ENCODE results near the gene RAB6B. TPM values are rescaled to one million over a fixed set of nuclear protein-coding genes. Genes with fewer than 3 reads are reported as not detected.
A peak's percentile ranks its signal among the peaks of the same experiment; 100 is the strongest.

RAB6B gene
- total and polyA plus RNA-seq, 2 experiments from 2014 or later = 1.2 to 3.9 TPM

- no peak overlapping the region for H3K27ac Mint-ChIP-seq
- Histone ChIP-seq H3K4me3 (no peak overlapping the region), H3F3A (replicated peaks; ENCODE audit: low read depth) (no peaks in the 10 kb centered on the region), H3K4me2 (no peak overlapping the region), H3K36me3 (ENCODE audit: insufficient read depth) (no peaks in the 10 kb centered on the region), H4K20me1 (replicated peaks; ENCODE audit: insufficient read depth) (no peaks in the 10 kb centered on the region), H3K4me1 (ENCODE audit: insufficient read depth) (peaks cover 6% of the 10 kb centered on the region; the same call in 1 of the 2 replicates), H3K79me2 (replicated peaks; ENCODE audit: insufficient read depth) (no peaks in the 10 kb centered on the region), H3K27me3 (ENCODE audit: insufficient read depth) (no peaks in the 10 kb centered on the region), H2AFZ (no peak overlapping the region), H3K9me2 (ENCODE audit: insufficient read depth) (peaks cover 10% of the 10 kb centered on the region), H3K27ac (ENCODE audit: low read depth) (no peak overlapping the region)
- H3K36me3 Mint-ChIP-seq (ENCODE audit: low read depth) = no peaks in the 10 kb centered on the region
- DNase-seq (ENCODE audit: low spot score) (no peak), ATAC-seq (no peak)
- peaks cover 4% of the 10 kb centered on the region for H3K27me3 Mint-ChIP-seq (ENCODE audit: insufficient read depth, low read depth, poor library complexity)
- peaks cover 8% of the 10 kb centered on the region for H3K4me1 Mint-ChIP-seq
- TF ChIP-seq ZNF114 (CRISPR knock-in tag; IDR thresholded peaks at IDR 0.05) = no peak
- 0 out of 4 replicates have a peak, but pooled peaks of 1 of the 2 experiments have one; percentile 15 for TF ChIP-seq CTCF (conservative IDR thresholded peaks at IDR 0.05; ENCODE audit: low read depth in 2 of 2)
- H3K9me3 Mint-ChIP-seq = no peaks in the 10 kb centered on the region
- H3K4me3 Mint-ChIP-seq = no peak overlapping the region
These were observed 118.8 kb downstream of the RAB6B start for GRCh38 chr3:133776794-133777438.

DNA sequence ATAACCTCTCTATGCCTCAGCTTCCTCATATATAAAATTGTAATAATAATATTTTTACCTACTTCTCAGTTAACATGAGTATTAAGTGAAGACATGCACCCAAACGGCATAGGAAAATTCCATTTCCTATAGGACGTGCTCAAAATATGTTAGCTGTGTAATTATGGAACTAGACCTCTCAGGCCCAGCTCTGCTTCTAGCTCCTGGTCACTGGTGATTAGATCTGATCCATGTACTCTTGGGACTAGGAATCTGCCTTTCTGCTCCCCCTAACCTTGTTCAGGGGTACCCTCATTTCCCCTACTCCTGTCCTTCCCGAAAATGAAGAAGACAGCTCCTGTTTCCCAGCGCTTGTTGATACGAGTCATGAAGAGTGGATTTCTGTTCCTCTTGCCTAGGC lies 119.8 kb downstream of the RAB6B start:
- H2AFZ ChIP-seq = no peak overlapping the region
- no peak for TF ChIP-seq ZNF331 (CRISPR knock-in tag; IDR thresholded peaks at IDR 0.05; ENCODE audit: low read depth)
- TF ChIP-seq, protein P1, sequence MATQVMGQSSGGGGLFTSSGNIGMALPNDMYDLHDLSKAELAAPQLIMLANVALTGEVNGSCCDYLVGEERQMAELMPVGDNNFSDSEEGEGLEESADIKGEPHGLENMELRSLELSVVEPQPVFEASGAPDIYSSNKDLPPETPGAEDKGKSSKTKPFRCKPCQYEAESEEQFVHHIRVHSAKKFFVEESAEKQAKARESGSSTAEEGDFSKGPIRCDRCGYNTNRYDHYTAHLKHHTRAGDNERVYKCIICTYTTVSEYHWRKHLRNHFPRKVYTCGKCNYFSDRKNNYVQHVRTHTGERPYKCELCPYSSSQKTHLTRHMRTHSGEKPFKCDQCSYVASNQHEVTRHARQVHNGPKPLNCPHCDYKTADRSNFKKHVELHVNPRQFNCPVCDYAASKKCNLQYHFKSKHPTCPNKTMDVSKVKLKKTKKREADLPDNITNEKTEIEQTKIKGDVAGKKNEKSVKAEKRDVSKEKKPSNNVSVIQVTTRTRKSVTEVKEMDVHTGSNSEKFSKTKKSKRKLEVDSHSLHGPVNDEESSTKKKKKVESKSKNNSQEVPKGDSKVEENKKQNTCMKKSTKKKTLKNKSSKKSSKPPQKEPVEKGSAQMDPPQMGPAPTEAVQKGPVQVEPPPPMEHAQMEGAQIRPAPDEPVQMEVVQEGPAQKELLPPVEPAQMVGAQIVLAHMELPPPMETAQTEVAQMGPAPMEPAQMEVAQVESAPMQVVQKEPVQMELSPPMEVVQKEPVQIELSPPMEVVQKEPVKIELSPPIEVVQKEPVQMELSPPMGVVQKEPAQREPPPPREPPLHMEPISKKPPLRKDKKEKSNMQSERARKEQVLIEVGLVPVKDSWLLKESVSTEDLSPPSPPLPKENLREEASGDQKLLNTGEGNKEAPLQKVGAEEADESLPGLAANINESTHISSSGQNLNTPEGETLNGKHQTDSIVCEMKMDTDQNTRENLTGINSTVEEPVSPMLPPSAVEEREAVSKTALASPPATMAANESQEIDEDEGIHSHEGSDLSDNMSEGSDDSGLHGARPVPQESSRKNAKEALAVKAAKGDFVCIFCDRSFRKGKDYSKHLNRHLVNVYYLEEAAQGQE (IDR thresholded peaks at IDR 0.05; ENCODE audit: unreplicated experiment) = no peak
- TF ChIP-seq EZH2phosphoT487 (IDR thresholded peaks at IDR 0.05; ENCODE audit: unreplicated experiment) = no peak
- no peak for TF ChIP-seq POLR2AphosphoS5 (IDR thresholded peaks at IDR 0.05; ENCODE audit: low read depth)
- no peak for TF ChIP-seq ZNF114 (CRISPR knock-in tag; IDR thresholded peaks at IDR 0.05)
- no peak for TF ChIP-seq CTCF (conservative IDR thresholded peaks at IDR 0.05; ENCODE audit: low read depth in 2 of 2)
- TF ChIP-seq NANOG (IDR thresholded peaks at IDR 0.05; ENCODE audit: borderline replicate concordance) = no peak
- TF ChIP-seq STAT1 (IDR thresholded peaks at IDR 0.05; ENCODE audit: unreplicated experiment) = no peak
- no peak for TF ChIP-seq EZH2 (IDR thresholded peaks at IDR 0.05; ENCODE audit: low read depth, unreplicated experiment)
- no peak for TF ChIP-seq JUNB (IDR thresholded peaks at IDR 0.05; ENCODE audit: unreplicated experiment)
- no peak for TF ChIP-seq CREB1 (CRISPR knock-in tag; IDR thresholded peaks at IDR 0.05; ENCODE audit: low read depth)
- no peak for TF ChIP-seq ETS1 (IDR thresholded peaks at IDR 0.05)

More for the DNA sequence above, 119.8 kb downstream of the RAB6B start:
- DNase-seq (ENCODE audit: low spot score) (no peak), ATAC-seq (no peak)
- Histone ChIP-seq H3K9me2 (ENCODE audit: insufficient read depth) (peaks cover 10% of the 10 kb centered on the region), H3K4me2 (no peak overlapping the region), H3K36me3 (ENCODE audit: insufficient read depth) (no peaks in the 10 kb centered on the region), H3K79me2 (replicated peaks; ENCODE audit: insufficient read depth) (no peaks in the 10 kb centered on the region), H3K4me3 (no peak overlapping the region), H3F3A (replicated peaks; ENCODE audit: low read depth) (no peaks in the 10 kb centered on the region), H3K4me1 (ENCODE audit: insufficient read depth) (peaks cover 6% of the 10 kb centered on the region; the same call in 1 of the 2 replicates), H3K27ac (ENCODE audit: low read depth) (no peak overlapping the region), H4K20me1 (replicated peaks; ENCODE audit: insufficient read depth) (no peaks in the 10 kb centered on the region), H3K27me3 (ENCODE audit: insufficient read depth) (no peaks in the 10 kb centered on the region)
- Mint-ChIP-seq H3K27me3 (ENCODE audit: insufficient read depth, low read depth, poor library complexity) (peaks cover 4% of the 10 kb centered on the region), H3K4me1 (peaks cover 8% of the 10 kb centered on the region), H3K4me3 (no peak overlapping the region), H3K9me3 (no peaks in the 10 kb centered on the region), H3K27ac (no peak overlapping the region), H3K36me3 (ENCODE audit: low read depth) (no peaks in the 10 kb centered on the region)
